B cell (primary cell): ENCODE results near the gene C11orf21.

Experiments used
- EZH2 ChIP-seq: IDR thresholded peaks from 2 replicates; pipeline ENCODE4 v1.6.1; 2012; ENCODE audit warnings: borderline replicate concordance, low read depth, mild to moderate bottlenecking, moderate library complexity, low read length; ENCODE audit not compliant: insufficient read depth, poor library complexity, severe bottlenecking
- TF ChIP-seq, protein P1 (sequence below): fragments of 200-600 bp; IDR thresholded peaks from one replicate; pipeline ENCODE4 v1.8.0; 2022; ENCODE audit warnings: antibody characterized with exemption, mild to moderate bottlenecking

GRCh38 chr11:2261436-2262230, 40.1 kb downstream of the C11orf21 start:
- TF ChIP-seq, protein P1, sequence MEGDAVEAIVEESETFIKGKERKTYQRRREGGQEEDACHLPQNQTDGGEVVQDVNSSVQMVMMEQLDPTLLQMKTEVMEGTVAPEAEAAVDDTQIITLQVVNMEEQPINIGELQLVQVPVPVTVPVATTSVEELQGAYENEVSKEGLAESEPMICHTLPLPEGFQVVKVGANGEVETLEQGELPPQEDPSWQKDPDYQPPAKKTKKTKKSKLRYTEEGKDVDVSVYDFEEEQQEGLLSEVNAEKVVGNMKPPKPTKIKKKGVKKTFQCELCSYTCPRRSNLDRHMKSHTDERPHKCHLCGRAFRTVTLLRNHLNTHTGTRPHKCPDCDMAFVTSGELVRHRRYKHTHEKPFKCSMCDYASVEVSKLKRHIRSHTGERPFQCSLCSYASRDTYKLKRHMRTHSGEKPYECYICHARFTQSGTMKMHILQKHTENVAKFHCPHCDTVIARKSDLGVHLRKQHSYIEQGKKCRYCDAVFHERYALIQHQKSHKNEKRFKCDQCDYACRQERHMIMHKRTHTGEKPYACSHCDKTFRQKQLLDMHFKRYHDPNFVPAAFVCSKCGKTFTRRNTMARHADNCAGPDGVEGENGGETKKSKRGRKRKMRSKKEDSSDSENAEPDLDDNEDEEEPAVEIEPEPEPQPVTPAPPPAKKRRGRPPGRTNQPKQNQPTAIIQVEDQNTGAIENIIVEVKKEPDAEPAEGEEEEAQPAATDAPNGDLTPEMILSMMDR: no peak
- TF ChIP-seq EZH2: no peak
